ENCODE data around the gene CAMSAP1. TPM values are rescaled to one million over a fixed set of nuclear protein-coding genes. Genes with fewer than 3 reads are reported as not detected.

The CAMSAP1 gene
- polyA plus RNA-seq, 5 donors, result 20.5 to 24.1 (median 22.7) TPM

DNA sequence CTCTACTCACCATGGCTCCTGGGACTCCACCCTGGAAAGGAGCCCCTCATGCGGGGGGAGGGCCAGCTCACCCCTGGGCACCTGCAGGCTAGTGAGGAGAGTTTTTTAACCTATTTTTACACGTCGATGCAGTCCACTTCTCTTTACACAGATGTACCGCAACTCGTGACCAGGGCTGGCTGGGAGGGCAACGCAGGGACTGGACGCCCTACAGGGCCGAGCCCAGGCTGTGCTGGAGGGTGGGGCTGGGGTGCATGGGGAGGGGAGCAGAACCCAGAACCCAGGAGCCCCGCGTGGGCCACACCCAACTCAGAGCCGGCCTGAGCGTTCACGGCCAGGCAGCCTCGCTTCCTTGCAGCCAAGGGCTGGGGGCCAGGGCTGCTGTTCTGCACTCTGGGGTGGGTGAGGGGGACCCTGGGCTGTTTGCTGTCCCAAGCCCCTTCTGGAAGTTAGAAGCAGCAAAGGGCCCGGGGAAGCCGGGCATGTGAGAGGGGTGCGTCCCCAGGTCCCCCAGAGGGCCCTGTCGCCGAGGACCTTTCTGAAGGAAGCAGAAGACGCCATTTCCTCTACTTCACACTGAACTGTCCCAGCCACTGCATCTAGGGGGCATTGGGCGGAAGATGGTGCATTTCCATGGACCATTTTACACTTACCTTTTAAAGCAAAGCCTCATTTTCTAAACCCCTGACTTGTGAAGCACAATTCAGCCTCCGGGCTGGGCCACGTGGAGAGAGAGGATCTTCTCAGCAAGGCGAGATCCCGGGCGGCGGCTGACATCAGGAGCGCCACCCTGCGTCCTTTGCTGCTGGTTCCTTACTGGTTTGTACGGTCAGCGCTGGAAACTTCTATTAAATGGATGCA lies 114.8 kb downstream of the CAMSAP1 start:
- DNase-seq, result no peak

DNA sequence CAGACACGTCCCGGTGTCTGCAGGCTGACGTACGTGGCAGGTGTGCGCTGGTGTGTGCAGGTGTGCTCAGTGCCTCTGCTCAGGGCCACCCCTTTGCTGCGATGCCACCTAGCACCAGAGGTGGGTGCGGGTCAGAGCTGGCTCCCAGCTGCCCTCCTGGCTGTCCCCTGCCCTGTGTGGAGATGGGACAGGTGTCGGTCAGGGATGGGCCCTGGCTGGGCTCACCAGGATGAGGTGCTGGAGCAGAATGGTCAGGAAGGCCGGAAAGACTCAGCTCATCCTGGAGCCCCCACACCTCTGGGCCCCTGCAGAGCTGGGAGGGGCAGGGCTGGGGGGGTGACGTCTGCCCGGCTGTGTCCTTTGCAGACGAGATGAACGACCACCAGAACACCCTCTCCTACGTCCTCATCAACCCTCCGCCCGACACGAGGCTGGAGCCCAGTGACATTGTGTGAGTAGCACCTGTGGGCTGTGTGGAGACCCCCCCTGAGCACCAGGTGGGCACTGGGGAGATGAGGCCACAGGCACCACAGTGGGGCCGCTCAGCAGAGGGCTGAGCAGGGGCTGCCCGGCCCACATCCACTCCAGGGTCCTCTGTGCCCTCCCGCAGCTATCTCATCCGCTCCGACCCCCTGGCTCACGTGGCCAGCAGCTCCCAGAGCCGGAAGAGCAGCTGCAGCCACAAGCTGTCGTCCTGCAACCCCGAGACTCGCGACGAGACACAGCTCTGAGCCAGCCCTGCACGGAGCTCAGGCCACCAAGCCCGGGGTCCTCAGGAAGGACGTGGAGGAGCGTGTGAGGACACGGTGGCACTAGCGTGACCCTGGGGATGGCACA lies 115.7 kb downstream of the CAMSAP1 start:
- DNase-seq, result no peak

DNA sequence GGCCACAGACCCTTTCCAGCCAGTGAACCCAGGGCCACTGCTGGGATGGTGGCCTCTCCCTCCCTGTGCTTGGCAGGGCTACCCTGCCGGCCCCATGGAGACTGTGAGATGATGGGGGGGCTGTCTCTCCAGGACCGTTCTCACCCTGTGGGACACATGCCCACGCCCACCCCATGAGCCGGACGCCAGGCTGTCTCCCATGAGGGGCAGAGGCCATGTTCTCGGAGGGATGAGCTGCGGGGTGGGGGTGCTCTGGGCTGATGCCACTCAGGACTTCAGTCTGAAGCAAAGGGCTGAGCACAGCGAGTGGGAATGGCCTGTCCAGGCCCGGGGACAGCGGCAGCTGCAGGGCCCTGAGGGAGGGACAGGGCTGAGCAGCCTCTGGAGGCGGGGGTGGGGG lies 116.5 kb downstream of the CAMSAP1 start:
- DNase-seq, result no peak

DNA sequence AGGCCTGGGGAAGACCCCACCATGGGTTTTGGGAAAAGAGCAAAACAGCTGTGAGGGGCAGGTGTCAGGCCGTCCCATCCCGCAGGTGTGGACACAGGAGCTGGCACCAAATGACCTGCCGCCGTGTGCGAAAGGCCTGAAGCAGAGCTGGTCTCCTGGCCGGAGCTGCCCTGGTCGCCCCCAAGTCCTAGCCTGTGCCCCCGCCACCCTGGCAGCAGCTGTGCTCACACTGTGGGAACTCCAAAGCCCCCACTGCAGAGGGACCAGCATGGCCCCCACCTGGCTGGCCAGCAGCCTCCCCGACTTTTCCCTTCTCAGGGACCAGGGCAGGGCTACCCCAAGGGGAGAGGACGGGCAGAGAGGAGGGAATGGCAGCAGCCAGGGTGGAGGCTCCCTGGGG lies 117.0 kb downstream of the CAMSAP1 start:
- DNase-seq, result no peak

DNA sequence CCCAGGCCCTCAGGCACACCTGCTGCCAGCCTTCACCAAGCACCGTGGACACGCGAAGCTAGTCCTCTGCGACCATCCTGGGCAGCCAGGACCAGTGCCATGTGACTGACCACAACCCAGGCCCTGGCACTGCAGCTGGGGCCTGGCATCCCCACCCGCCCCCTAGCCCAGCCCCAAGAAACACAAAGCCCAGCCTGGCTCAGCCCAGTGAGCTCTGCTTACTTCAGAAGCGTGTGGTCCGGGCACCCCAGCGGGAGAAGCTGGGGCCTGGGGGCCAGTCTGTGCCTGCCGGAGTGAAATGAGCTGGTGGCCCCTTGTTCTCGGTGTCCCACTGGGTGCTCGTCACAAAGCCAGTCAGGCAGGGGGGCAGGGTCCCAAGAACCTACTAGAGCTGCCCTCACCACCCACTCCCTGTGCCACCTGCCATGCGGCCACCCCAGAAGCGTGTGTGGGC lies 117.5 kb downstream of the CAMSAP1 start:
- DNase-seq, result no peak

DNA sequence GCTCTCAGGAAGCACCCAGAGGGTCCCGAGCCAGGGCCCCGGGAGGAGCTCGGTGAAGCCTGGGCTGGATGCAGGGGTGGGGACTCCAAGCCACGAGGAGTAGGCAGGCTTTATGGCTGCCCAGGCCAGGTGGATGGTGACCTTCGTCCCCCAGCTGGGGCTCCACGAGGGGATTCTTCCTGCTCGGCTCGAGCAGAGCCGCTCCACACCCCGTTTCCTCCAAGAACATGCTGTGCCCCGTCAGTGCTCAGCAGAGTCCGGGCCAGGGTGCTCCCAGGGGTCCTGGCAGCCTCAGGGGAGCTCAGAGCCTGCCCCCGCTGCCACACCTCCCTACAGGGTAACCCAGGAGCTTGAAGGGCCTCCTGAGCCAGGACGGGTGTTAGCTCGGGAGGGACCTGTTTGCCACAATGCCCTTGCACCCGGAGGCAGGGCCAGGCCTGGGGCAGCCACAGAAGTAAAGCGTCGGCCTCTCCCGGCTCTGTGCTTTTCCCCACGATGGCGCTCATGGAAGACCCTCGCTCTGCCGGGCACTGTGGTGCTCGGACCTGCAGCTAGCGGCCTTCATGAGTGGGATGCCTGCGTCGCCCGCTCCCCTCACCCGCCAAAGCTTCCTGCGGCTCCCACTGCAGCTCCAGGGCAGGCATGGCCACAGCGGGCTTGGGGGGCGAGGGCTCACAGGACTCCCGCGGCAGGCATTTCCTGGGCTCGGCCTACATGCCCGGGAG lies 118.6 kb downstream of the CAMSAP1 start:
- no peak for DNase-seq

DNA sequence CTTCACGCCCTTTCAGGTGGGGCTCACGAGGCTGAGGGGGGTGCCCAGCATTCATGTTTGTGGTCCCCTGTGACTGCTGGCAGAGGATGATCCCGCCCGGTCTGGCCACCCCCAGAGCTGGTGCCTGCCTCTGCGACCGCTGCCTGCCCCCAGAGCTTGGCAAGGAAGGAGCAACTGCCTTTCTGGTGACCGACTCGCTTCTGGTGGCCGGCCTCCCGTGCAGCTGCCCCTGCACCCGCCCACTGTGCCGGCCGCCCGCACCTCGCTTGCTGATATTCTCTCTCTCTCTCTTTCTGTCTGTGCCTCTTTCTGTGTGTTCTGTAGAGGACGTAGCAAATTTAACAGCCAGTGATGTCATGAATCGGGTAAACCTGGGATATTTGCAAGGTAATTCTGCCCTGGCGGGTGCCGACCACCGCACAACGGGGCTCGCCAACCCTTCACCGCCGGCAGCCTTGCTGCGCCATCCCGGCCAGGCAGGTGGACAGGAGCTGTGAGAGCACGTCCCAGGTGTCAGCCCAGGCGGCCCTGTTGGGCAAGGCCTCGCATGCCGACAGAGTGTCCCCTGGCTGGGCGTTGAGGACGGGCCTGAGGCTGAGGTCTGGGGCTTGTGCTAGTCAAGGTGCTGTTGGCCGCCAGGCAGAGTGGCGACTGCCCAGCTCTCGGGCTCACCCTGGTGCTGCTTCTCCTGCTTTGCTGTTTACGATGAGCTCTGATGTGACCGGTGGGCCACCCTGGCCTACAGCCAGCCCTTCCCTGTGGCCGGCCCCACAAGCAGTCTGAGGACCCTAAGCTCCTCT lies 119.4 kb downstream of the CAMSAP1 start:
- DNase-seq, result no peak

DNA sequence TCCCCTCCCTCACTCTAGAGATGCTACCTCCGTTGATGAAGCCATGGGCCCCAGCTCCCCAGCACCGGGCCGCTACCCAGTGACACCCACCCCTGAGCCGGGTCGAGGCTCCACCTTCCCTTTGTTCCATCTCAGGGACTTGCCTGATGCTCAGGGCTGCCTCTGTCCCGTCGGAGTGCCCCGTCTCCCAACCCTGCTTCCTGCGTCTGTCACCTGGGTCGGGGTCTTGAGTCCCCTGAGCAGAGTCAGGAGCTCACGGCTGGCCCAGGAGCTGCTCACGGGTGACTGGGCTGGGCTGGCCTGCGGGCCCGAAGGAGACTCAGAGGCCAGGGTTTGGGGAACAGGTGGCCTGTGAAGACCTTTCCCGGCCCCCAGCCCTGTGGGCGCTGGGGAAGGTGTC lies 120.0 kb downstream of the CAMSAP1 start:
- no peak for DNase-seq

DNA sequence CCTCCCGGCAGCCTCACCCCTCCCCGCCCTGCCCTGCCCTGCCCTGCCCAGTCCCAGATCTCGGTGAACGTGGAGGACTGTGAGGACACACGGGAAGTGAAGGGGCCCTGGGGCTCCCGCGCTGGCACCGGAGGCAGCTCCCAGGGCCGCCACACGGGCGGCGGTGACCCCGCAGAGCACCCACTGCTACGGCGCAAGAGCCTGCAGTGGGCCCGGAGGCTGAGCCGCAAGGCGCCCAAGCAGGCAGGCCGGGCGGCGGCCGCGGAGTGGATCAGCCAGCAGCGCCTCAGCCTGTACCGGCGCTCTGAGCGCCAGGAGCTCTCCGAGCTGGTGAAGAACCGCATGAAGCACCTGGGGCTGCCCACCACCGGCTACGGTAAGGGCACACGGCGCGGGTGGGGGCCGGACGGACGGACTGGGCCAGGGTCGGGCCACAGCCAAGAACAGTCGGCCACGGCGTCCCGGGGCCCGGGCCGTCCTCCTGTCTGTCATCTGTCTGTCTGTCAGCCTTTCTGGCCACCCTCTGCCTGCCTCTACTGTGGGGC lies 121.1 kb downstream of the CAMSAP1 start:
- no peak for DNase-seq

DNA sequence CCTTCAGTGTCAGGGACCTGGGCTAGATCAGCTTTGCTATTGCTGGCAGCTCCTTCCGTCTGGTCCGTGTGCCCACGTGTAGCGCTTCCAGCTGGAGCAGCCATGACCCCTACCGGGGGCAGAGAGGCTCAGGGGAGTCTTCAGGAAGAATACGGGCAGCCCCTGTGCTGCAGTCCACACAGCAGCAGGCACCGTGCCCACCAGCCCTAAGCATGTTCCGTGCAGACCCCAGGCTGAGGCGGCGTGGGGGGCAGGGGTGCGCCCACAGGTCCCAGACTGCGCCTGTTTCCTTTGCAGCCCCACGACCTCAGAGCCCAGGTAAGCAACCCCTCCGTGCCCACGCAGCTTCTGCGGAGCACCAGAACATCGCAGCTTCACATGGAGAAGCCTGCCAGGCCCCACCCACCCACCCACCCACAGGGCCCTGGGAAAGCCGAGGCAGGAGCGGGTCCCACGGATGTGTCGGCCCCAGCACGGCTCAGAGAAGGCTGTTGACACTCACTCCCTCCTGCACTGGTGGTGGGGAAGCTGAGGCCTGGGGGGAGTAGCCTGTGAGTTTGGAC lies 122.3 kb downstream of the CAMSAP1 start:
- no peak for DNase-seq

DNA sequence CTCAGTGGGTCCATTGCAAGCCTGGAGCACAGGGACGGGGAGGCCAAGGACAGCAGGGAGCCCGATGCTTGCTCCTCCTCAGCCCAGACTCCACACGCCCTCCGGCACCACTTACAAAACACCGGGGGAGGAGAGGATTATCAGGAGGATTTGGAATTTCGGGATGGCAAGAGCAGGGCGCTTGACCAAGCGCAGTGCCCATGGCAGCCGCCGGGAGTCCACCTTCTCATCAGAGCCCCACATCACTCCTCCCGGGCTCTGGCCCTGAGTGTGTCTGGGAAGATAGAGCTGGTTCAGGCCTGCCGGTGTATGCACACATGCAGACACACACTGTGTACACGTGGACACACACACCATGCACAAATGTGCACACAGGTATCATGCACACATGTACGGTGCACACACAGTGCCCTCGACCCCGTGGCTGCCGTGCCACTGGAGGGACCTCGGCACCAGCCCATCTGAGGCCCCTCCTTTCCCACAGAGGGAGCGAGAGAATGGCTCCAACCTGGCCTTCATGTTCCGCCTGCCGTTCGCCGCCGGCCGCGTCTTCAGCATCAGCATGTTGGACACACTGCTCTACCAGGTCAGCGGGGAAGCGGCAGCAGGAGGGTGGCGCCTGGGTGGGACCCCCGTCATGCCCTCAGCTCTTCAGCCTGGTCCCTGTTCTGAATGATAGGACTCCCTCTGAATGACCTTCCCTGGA lies 123.7 kb downstream of the CAMSAP1 start:
- no peak for DNase-seq

DNA sequence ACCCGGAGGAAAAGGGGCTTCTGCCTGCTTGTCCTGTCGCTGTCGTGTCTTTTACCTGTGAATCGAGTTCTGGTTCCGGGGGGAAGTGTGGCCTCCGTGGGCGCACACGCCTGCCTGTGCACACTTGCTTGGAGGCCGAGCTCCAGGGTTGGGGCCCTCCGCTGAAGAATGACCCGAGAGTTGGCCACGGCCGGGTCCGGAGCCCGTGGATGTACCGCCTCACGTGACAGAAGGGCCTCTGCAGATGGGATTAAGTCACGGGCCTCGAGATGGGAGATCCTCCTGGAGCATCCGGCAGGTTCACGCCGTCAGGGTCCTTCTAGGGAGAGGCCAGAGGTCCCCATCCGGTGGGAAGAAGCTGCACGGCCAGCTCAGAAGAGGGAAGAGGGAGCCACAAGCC lies 124.4 kb downstream of the CAMSAP1 start:
- DNase-seq, result no peak

DNA sequence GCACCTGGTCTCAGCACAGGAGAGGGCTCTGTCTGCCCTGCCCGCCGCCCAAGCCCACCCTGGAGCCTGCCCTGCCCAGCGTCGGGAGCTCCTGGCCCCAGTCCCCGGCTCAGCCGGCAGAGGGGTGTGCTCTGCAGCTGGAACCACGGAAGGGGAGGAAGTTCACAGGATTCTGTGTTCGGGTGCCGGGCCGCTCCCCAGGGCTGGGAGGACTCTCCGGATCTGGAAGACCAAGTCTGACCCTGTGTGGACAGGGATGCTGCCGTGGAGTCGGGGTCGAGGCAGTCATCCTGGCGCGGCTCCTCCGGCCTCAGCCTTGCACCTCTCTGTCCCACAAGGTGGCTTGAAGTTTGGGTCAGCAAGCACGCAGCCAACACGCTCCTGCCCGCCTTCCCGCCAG lies 126.7 kb downstream of the CAMSAP1 start:
- no peak for DNase-seq

DNA sequence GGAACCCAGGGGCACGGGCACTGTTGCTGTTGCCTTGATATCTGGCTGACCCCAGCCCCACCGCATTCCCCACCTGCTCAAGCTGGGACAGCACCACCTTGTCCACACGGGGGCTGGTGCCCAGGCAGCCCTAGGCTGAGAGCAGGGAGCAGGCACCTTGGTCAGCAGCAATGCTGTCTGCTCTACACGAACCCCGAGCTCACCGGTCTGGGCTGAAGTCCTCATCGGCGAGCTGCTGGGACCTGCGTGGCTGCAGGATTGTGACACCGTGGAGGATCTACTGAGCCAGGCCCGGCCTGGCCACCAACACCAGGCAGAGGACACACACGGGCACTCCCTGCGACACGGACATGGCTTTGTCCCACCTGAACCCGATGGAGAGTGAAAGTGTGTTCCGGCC lies 127.3 kb downstream of the CAMSAP1 start:
- DNase-seq, result no peak

DNA sequence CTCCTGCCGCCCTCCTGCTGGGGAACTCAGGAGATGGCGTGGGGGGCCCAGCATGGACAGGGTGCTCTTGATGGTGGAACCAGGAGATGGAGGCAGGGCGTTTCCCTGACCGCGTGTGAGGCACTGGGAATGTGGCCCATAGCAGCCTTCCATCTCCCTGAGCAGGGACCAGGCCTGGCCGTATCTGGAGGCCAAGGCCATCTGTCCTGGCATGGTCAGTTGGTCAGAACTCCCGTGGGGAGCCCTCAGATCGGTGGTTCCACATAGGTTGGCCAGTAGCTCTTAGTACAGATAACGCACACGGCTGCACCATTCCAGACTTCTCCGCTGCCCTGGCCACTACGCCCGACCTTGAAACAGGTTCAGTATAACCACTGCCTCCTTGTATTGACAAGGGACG lies 127.8 kb downstream of the CAMSAP1 start:
- no peak for DNase-seq

DNA sequence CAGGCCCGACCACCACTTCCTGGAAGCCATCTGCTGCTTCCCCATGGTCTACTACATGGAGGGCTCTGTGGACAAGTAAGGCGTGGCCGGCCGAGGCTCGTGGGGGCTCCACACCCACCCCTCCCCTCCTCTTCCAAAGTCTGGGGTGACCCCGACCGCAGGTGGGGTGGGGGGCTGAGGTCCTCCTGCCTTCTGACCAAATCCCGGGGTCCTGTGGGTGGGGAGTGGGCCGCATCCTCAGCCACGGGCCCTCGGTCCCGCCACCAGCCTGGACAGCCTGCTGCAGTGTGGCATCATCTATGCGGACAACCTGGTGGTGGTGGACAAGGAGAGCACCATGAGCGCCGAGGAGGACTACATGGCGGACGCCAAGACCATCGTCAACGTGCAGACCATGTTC lies 128.9 kb downstream of the CAMSAP1 start:
- DNase-seq, result no peak

DNA sequence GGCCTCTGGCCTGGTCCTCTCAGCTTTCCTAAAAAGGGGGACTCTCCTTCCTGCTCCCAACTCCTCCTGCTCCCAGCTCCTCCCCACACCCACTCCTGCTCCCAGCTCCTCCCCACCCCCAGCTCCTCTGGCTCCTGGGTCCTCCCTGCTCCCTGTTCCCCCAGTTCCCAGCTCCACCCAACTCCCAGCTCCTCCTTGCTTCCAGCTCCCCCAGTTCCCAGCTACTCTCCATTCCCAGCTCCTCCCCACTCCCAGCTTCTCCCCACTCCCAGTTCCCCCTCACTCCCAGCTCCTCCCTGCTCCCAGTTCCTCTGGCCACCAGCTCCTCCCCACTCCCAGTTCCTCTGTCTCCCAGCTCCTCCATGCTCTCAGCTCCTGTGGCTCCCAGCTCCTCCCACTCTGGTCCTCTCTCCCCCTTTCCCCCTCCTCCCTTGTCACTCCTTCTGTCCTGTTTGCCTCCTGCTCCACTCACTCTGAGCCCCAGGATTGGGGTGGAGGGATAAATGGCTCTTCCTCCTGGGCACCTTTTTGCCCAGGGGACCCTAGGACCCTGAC lies 129.6 kb downstream of the CAMSAP1 start:
- no peak for DNase-seq

DNA sequence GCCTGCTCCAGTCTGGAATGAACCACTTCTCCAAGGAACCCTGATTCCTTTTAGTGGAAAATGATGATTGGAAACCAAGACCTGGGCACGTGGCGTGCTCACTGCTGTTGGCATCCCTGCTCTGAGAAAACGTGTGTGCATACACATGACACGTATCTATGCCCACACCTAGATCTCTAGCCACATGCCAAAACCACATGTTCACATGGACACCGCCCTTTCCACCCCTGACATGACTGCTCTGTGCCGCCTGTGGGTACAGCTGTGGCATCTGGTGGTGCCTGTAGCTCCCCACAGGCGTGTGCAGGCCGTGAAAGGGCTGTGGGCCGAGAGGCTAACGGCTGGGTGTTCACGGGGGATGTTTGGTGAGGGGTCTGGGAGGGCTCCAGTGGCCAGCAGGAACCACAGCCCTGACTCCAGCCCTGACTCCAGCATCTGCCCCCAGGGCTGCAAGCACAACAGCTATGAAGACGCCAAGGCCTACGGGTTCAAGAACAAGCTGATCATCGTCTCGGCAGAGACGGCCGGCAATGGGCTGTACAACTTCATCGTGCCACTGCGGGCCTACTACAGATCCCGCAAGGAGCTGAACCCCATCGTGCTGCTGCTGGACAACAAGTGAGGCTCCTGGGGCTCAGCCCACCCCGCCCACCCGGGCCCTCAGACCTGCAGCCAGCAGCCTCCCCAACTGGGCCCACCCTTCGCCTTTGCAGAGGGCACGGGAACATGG lies 130.3 kb downstream of the CAMSAP1 start:
- no peak for DNase-seq

DNA sequence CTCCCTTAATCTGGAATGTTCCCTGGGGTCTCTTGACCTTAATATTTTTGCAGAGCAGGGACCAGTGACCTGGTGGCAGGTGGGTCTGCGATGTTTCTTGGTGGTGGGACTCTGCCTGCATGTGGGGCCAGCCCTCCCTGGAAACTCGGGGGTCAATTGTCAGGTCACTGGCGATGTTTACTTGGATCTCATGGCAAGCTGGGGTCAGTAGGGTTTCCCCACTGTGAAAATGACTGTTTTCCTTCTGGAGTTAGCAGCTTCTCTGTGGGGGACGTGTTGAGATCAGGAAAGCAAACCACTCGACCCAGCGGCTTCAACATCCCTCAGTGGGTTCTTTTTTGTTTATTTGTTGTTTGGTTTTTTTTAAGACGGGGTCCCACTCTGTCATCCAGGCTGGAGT lies 131.4 kb downstream of the CAMSAP1 start:
- DNase-seq, result no peak

All from right lung (tissue), 5 donors.